ENCODE data around the gene ROBO1.
A peak's percentile ranks its signal among the peaks of the same experiment; 100 is the strongest.

The ROBO1 gene

GRCh38 chr3:79002465-79003372, 765.1 kb downstream of the ROBO1 start:
- DNase-seq, result no peak

DNA sequence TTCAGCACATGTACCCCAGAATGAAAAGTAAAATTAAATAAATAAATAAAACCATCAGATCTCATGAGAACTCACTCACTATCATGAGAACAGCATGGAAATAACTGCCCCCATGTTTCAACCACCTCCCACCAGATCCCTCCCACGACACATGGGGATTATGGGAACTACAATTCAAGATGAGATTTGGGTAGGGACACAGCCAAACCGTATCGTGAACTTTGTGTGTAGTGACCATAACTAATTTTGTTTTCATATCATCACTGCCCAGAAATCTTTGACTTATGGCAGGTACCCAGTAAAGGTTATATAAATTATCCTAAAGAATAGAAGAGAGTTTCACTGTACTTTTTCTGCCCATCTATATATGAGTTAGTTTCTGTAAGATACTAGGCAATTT, 766.5 kb downstream of the ROBO1 start:
- DNase-seq, result no peak

DNA sequence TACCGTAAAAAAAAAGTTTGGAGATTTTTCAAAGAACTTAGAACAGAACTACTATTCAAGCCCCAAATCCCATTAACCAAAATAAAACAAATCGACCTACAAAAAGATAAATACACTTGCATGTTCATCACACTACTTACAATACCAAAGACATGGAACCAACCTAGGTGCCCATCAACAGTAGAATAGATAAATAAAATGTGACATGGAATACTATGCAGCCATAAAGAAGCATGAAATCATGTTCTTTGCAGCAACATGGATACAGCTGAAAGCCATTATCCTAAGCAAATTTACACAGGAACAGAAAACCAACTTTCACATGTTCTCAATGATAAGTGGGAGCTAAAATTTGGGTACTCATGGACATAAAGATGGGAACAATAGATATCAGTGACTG, 768.7 kb downstream of the ROBO1 start:
- DNase-seq, result no peak

GRCh38 chr3:78995087-78995486, 772.7 kb downstream of the ROBO1 start:
- DNase-seq, result no peak

GRCh38 chr3:78994174-78995027, 773.4 kb downstream of the ROBO1 start:
- peak; percentile 70 for DNase-seq

- no peak for DNase-seq
These were observed 774.4 kb downstream of the ROBO1 start for GRCh38 chr3:78993375-78993774.

GRCh38 chr3:78992830-78993229, 775.0 kb downstream of the ROBO1 start:
- DNase-seq, result no peak

GRCh38 chr3:78992400-78992799, 775.4 kb downstream of the ROBO1 start:
- no peak for DNase-seq

GRCh38 chr3:78991656-78992055, 776.1 kb downstream of the ROBO1 start:
- DNase-seq, result no peak

DNA sequence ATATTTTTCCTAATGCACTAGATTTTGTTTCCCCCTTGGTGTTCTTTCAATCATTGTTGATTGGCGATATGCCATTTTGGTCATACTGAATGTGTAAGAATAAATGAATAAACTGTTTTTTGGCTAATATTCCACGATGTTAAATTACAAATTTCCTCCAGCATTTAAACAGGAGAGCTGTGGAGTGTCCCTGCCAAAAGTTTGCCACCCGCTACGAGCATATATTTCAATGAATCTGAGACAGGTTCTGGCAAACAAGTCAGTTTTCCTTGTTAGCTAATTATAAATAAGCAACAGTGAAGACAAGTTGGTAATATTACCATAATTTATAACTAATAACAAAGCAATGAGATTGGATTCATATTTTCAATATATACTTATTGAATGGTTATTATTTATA, 777.6 kb downstream of the ROBO1 start:
- DNase-seq, result no peak

DNA sequence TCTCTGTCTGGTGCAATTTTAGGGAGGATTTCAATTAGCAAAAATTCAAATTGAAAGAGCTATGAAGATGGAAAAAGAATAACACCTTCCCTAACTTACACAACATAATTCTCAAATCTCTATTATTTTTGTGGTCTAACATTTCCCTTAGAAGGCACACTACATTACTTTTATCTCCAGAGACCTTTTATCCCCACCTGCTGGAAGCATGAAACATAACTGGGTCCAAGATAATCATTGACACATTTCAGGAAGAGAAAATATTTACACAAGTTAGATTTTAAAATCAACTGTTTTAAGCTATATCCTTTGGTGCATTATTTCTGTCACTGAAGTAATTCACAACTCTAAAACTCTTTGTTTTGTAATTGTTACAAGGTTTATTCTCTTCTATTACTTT, 779.5 kb downstream of the ROBO1 start:
- peak; percentile 21 for DNase-seq

DNA sequence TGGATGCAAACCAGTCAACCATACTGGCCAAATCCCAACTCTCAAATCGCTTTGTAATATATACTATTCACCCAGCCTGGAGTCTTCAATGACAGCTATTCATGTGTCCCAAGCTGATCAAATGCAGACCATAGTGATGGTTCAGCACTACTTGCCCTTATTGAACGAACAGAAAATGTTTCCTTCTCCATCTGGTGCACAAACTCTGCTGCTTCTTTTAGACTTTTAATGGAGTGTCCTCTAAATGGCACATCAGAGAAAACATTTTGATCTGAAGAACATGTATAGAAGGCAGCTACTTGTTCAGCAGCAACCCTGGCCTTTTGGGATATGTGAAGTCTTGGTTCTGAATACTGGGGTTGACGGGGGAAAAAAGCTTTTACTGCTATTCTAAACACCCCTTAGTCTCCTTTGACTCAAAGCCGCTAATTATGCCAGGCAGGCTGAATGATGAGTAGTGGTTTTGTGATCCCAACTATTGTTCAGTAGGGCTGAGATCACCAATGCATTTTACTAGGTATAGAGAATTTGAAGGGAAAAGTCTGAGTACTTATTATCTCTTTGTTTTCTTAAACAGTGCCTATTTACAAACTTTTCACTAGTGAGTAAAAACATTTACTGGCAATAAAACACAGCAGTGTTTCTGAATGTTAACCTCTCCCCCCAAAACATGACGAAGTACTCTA, 781.2 kb downstream of the ROBO1 start:
- DNase-seq, result peak; percentile 92

- DNase-seq, result peak; percentile 81
These were observed 781.8 kb downstream of the ROBO1 start for GRCh38 chr3:78985981-78986380.

DNA sequence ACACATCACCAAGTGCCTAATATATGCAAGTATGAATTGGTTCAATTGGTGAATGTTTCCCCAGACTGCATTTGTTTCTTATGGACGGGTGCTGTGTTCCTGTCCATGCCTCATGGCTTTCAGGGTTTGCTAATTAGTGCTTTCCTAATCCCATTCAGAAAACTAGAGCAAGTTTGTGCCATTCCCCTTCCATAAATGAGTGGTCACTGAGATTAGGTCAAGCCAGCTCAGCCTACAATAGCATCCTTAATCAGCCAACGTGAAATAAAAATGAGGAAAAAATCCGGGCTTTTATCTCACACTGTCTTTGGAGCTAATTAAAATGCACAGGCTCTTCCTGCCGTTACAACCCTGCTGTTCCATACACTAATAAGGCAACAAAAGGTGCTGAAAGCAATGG, 788.8 kb downstream of the ROBO1 start:
- no peak for DNase-seq

GRCh38 chr3:78978037-78978436, 789.8 kb downstream of the ROBO1 start:
- DNase-seq, result no peak

- no peak for DNase-seq
These were observed 790.7 kb downstream of the ROBO1 start for GRCh38 chr3:78977073-78977472.

DNA sequence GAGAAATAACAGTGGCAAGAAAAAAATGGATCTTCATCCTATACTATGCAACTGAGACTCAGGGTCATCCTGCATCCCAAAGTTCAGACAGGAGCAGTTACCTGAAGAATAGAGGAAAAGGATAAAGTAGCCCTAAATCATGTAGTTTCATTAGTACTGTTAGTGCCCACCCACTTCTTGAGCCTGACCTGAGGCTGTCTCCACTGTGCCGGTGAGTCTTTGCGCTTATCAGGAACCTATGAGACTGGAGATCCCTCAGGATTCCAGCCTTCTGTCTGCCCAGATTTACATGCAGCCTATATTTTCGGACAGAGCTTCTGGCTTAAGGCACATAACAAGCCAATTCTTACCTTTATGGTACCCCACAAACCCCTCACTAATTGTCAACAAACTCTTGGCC, 791.6 kb downstream of the ROBO1 start:
- DNase-seq, result no peak

- no peak for DNase-seq
These were observed 793.5 kb downstream of the ROBO1 start for GRCh38 chr3:78974181-78974790.

DNA sequence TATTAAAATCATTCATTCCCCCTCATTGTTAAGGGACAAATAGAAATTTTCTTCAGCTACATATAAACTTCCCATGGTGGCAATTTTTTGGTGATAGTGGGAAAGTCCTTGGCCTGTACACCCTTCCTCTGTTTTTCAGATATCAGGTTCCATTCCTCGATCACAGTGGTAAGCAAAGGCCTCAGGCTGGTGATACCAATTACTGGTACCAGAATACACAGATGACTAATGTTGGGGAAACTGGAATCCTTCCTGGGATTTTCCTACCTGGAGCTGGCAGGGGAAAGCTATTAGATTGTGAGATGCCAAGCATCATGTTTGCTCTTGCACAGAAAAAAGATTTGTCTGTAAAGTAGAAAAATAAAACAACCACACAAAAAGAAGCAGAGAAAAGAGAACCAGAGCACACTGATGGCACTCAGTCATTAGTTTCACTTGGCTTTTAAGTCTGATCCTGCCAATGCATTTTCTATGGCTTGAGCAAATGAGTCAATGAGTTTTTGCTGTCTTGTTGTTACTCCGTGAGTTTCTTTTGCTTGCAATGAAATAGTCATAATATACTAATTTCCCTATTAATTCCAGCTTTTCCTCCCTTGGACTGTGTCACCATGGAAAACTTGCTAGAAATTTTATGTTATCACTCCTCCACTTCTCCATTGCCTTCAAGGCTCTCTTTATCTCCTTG, 795.0 kb downstream of the ROBO1 start:
- no peak for DNase-seq

DNA sequence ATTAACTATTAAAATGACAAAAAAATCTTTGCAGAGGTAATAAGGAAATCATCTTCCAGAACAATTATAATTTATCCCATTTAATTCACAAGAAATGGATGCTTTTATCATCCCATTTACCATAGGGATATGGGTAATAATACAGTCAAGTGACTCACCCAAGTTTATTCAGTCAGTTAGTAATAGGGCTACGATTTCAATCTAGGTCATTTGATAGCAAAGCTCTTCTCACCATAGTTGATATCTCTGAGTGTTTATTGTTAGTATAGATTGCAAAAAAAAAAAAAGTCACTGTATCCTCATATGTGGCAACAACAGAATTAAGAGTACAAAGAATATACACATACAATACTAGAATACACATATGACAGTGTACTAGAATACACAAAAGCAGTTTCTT, 797.1 kb downstream of the ROBO1 start:
- DNase-seq, result no peak

DNA sequence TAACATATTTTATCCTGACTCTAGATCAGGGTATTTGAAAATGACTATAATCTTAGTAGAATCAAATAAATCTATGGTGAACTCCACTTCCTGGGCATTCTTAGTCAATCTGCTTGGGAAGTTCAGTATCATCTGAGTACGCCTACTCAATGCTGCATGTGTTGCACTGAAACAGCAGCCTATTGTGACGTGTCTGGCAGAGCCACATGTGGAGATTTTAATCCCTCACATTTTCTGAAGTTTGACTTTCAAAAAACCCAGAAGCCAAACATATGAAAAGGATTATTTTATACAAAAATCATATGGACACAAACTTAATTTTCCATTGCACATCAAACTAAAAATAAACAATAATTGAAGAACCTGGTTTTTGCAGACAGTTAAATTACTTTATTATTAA, 798.3 kb downstream of the ROBO1 start:
- no peak for DNase-seq

DNA sequence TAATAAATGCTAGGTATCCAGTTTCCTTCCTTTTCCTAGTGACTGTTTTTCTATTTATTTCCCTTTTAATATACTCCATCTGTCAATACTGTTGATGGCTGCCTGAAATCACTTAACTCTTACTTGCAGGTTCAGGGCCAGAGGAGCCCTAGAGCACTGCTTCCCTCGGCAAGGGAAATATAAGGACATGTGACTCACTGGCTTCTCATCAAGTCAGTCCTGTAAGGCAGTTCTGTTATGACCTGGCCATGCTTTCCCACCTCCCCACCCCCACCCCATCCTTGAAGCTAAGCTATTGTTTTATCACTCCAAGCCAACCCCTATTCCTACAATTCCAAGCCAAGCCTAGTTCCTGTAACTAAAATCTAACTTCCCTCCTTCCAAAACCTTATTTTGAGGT, 800.7 kb downstream of the ROBO1 start:
- no peak for DNase-seq

Measured in NCI-H2227 treated with DMSO at 0.1 percent for 48 hours (cell line).